Glutamatergic neuron (in vitro differentiated cells): ENCODE measurements around the gene EN2. TPM values are rescaled to one million over a fixed set of nuclear protein-coding genes. Genes with fewer than 3 reads are reported as not detected.

Experiments
- DNase-seq: peaks from one replicate; pipeline ENCODE4 v3.0.0; 2022
- H3K27ac Mint-ChIP-seq: one replicate; pipeline ENCODE4 v1.8.0; 2020; ENCODE audit warnings: mild to moderate bottlenecking, mixed read lengths, inconsistent platforms; ENCODE audit not compliant: unreplicated experiment
- H3K27me3 Mint-ChIP-seq: one replicate; pipeline ENCODE4 v1.8.0; 2020; ENCODE audit warnings: mild to moderate bottlenecking, moderate library complexity, mixed read lengths, inconsistent platforms; ENCODE audit not compliant: unreplicated experiment
- H3K36me3 Mint-ChIP-seq: one replicate; pipeline ENCODE4 v1.8.0; 2020; ENCODE audit warnings: mild to moderate bottlenecking, mixed read lengths, inconsistent platforms; ENCODE audit not compliant: unreplicated experiment
- H3K4me1 Mint-ChIP-seq: one replicate; pipeline ENCODE4 v1.8.0; 2020; ENCODE audit warnings: mild to moderate bottlenecking, low read depth, mixed read lengths, inconsistent platforms; ENCODE audit not compliant: unreplicated experiment
- H3K4me3 Mint-ChIP-seq: one replicate; pipeline ENCODE4 v1.8.0; 2020; ENCODE audit warnings: mild to moderate bottlenecking, mixed read lengths, inconsistent platforms; ENCODE audit not compliant: unreplicated experiment
- H3K9me3 Mint-ChIP-seq: one replicate; pipeline ENCODE4 v1.8.0; 2020; ENCODE audit warnings: mild to moderate bottlenecking, moderate library complexity, mixed read lengths, inconsistent platforms; ENCODE audit not compliant: unreplicated experiment
- total RNA-seq: library from RNA; stranded (reverse); fragmentation: NEBNext Ultra II Directional; extraction: Animal tissue kit (Norgen Biotek cat#: 25700); gene quantifications from one replicate; pipeline ENCODE4 v1.2.1, GENCODE V29; 2021; ENCODE audit not compliant: unreplicated experiment
- TF ChIP-seq, protein P1 (sequence below): fragments of 200-600 bp; sonication (generic); IDR thresholded peaks from one replicate; pipeline ENCODE4 v1.5.0; 2021; ENCODE audit not compliant: partially characterized antibody, unreplicated experiment

EN2 gene
- total RNA-seq, 1 donor from 2014 or later, result 0.20 TPM

DNA sequence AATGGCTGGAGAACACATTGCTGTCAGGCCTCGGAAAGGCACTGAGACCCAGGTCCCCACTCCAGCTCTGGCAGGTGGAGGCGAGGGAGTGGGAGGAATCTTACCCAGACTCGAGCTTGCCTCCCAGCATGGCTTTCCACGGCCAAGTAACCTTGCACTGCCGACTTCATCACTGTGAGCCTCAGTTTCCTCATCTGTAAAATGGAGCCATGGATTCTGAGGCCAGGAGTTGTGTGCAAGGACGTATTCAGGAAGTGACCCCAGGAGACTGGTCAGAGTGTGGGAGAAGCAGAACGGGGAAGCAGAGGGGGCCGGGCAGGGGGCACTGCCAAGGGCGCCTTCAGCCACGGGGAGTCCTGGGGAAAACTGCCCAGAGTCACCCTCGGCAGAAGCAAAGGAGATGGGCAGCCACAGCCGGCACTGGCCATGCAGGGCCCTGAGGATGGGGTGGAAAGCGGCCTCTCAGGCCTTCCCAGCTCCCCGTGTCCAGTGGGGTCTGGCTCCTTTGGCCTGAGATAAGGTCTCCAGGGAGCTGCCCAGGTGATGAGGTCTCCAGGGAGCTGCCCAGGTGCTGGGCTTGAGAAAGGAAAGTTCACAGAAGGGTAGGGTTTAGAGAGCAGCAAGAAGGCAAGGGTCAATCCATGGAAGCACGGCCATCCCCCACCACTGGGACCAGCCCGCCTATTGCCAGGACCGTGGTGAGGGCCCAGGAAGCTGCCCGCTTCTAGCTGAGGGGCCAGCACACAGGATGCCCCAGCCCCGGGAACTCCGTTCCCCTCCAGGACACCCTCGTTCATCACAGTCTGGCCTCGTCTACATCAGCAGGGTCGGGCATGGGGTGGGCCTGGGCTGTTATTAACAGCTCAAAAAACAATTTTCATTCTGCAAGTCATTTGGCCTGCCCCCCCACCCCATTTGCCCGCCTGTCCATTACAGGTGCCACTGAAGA is 34.3 kb upstream of the EN2 start:
- peaks cover 5% of the 10 kb centered on the region for H3K9me3 Mint-ChIP-seq
- DNase-seq, result peak; percentile 10
- peaks cover 5% of the 10 kb centered on the region for H3K36me3 Mint-ChIP-seq
- no peak overlapping the region for H3K27ac Mint-ChIP-seq
- H3K4me1 Mint-ChIP-seq, result peaks cover 7% of the 10 kb centered on the region
- H3K4me3 Mint-ChIP-seq, result no peak overlapping the region
- peaks cover 13% of the 10 kb centered on the region for H3K27me3 Mint-ChIP-seq
- TF ChIP-seq, protein P1, sequence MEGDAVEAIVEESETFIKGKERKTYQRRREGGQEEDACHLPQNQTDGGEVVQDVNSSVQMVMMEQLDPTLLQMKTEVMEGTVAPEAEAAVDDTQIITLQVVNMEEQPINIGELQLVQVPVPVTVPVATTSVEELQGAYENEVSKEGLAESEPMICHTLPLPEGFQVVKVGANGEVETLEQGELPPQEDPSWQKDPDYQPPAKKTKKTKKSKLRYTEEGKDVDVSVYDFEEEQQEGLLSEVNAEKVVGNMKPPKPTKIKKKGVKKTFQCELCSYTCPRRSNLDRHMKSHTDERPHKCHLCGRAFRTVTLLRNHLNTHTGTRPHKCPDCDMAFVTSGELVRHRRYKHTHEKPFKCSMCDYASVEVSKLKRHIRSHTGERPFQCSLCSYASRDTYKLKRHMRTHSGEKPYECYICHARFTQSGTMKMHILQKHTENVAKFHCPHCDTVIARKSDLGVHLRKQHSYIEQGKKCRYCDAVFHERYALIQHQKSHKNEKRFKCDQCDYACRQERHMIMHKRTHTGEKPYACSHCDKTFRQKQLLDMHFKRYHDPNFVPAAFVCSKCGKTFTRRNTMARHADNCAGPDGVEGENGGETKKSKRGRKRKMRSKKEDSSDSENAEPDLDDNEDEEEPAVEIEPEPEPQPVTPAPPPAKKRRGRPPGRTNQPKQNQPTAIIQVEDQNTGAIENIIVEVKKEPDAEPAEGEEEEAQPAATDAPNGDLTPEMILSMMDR, result no peak

DNA sequence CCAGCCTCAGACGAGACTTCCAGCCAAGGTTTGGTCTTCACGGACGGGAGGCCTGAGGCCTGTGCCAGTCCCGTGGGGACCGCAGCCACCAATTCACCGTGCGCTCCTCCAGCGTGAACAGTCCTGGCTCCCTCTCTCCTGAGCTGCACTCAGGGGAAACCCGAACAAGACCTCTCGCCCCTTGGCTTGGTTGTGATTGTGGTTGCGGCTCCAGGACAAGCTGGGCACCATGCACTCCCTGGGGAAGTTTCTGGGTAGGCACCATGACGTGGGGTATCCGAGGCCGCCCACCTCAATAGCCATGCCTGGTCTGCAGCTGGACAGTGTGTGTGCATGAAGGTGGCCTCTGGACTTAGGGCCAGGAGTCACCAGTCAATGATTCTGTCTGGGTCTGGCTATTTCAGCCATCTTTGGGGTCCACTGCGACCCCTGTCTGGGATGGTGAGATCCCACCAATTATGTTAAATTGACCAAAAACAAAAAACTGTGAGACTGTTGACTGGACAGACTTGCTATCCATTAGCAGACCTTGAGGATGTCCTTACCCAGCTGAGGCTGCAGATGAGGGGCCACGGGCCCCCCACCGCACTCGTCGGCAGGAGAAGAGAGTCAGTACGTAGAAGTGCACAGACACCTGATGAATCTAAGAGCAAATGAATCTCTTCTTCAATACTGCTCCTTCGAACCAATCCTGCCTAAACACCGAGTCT is 33.5 kb upstream of the EN2 start:
- Mint-ChIP-seq H3K27me3 (peaks cover 8% of the 10 kb centered on the region), H3K9me3 (peaks cover under 1% of the 10 kb centered on the region), H3K4me3 (no peak overlapping the region), H3K27ac (no peak overlapping the region), H3K4me1 (no peaks in the 10 kb centered on the region), H3K36me3 (peaks cover 5% of the 10 kb centered on the region)
- DNase-seq, result peak; percentile 6
- TF ChIP-seq, protein P1, result no peak

DNA sequence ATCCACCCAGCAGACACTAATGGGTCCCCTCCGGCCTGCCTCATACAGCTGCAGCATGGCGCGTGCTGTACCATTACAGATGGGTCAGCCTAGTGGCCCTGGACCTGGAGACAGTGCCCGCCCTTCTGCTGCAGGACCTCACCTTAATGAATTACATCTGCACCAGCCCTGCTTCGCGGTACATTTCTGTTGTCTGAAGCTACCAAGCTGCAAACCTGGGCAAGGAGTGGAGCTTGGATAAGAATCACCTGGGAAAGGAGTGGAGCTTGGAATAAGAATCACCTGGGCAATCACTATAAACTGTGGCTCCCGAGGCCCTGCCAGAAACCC is 33.0 kb upstream of the EN2 start:
- H3K4me3 Mint-ChIP-seq, result no peak overlapping the region
- no peak overlapping the region for H3K27ac Mint-ChIP-seq
- TF ChIP-seq, protein P1, result no peak
- peaks cover 5% of the 10 kb centered on the region for H3K36me3 Mint-ChIP-seq
- no peaks in the 10 kb centered on the region for H3K9me3 Mint-ChIP-seq
- no peak for DNase-seq
- H3K27me3 Mint-ChIP-seq, result peaks cover 8% of the 10 kb centered on the region
- no peaks in the 10 kb centered on the region for H3K4me1 Mint-ChIP-seq

DNA sequence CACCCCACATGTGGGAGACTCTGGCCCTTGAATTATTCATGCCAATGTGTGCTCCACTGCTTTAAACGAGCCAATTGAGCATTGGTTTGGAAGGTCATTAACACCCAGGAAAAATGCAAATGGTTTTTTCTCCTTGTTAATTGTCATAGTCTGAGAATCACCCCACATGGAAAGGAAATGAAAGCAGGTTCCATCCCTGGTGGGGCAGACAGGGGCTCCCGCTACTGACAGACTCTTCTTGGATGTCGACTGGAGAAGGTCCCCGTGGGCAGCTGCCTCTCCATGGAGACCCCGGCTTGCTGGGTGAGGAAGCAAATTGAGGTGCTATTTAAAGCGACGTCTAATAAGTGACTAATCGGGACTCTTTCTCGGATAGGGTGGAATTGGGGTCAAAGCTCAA is 32.0 kb upstream of the EN2 start:
- TF ChIP-seq, protein P1, result no peak
- Mint-ChIP-seq H3K4me1 (no peaks in the 10 kb centered on the region), H3K4me3 (no peak overlapping the region), H3K9me3 (no peaks in the 10 kb centered on the region), H3K27ac (no peak overlapping the region), H3K27me3 (peaks cover 12% of the 10 kb centered on the region), H3K36me3 (peaks cover 4% of the 10 kb centered on the region)
- peak; percentile 8 for DNase-seq
